Hematopoietic multipotent progenitor cell treated with erythropoietin and hydrocortisone succinate and interleukin-3 and kit ligand, for 6 days (in vitro differentiated cells): Measurements from ENCODE around the gene CFAP74.

Experiments used
- DNase-seq: peaks from one replicate; pipeline ENCODE4 v3.0.0-alpha.2; 2015

CFAP74 gene

GRCh38 chr1:1914971-1915692, 88.5 kb downstream of the CFAP74 start, which contains the start of gene CALML6:
TSS of gene CALML6 (plus strand) at chr1:1915260. CDS start at chr1:1915281, 21 bp downstream.
- DNase-seq = no peak

- DNase-seq = no peak
These were observed 89.2 kb downstream of the CFAP74 start for GRCh38 chr1:1914101-1914970.

GRCh38 chr1:1911350-1912041, 92.1 kb downstream of the CFAP74 start:
- DNase-seq = no peak

GRCh38 chr1:1910651-1911331, 92.8 kb downstream of the CFAP74 start:
- no peak for DNase-seq

GRCh38 chr1:1910033-1910465, 93.5 kb downstream of the CFAP74 start:
- DNase-seq = no peak

- DNase-seq = peak; percentile 49
These were observed 95.1 kb downstream of the CFAP74 start for GRCh38 chr1:1908506-1908791.

GRCh38 chr1:1907098-1907736, 96.4 kb downstream of the CFAP74 start:
- DNase-seq = no peak

- DNase-seq = peak; percentile 90
These were observed 97.1 kb downstream of the CFAP74 start for GRCh38 chr1:1906185-1907097.

- DNase-seq = no peak
These were observed 100.4 kb downstream of the CFAP74 start for GRCh38 chr1:1903224-1903623.

GRCh38 chr1:1901641-1902294, 101.8 kb downstream of the CFAP74 start:
- DNase-seq = no peak

- no peak for DNase-seq
These were observed 102.5 kb downstream of the CFAP74 start for GRCh38 chr1:1900883-1901640.

GRCh38 chr1:1899967-1900327, 103.6 kb downstream of the CFAP74 start:
- DNase-seq = no peak

GRCh38 chr1:1899266-1899966, 104.2 kb downstream of the CFAP74 start:
- DNase-seq = peak; percentile 74

GRCh38 chr1:1898246-1898933, 105.2 kb downstream of the CFAP74 start:
- DNase-seq = no peak

- DNase-seq = no peak
These were observed 107.9 kb downstream of the CFAP74 start for GRCh38 chr1:1895456-1896336.

- DNase-seq = no peak
These were observed 108.5 kb downstream of the CFAP74 start for GRCh38 chr1:1895060-1895418.

GRCh38 chr1:1894354-1895059, 109.1 kb downstream of the CFAP74 start:
- DNase-seq = no peak
